Ovary (tissue), 9 donors: ENCODE data around the gene GPR132. TPM values are rescaled to one million over a fixed set of nuclear protein-coding genes. Genes with fewer than 3 reads are reported as not detected.

Experiments used
- DNase-seq, 5 donors: peaks; one replicate each; pipeline ENCODE4 v3.0.0-alpha.2; 2019 to 2020
- H3K27ac ChIP-seq, 2 donors: fragments of 200-600 bp; one replicate each; pipeline versions ENCODE4 v1.5.1 to v1.8.0; 2019 to 2022
- H3K27me3 ChIP-seq: fragments of 200-600 bp; one replicate; pipeline ENCODE4 v1.8.0; 2022
- H3K36me3 ChIP-seq: fragments of 200-600 bp; sonication (generic); one replicate; pipeline ENCODE4 v1.5.1; 2019
- H3K4me1 ChIP-seq: one replicate; pipeline ENCODE4 v1.8.1; 2013; ENCODE audit warnings: mild to moderate bottlenecking, moderate library complexity; ENCODE audit not compliant: insufficient read depth
- H3K4me3 ChIP-seq: fragments of 200-600 bp; sonication (generic); one replicate; pipeline ENCODE4 v1.5.1; 2017
- H3K9me3 ChIP-seq, 2 donors: fragments of 200-600 bp in 1 of 2; sonication (generic) in 1 of 2; one replicate each; pipeline versions ENCODE4 v1.5.1 to v1.8.1; 2013 to 2019; ENCODE audit warnings: mild to moderate bottlenecking in 1 of 2, moderate library complexity in 1 of 2
- EP300 ChIP-seq: sonication (generic); formaldehyde crosslinking; IDR thresholded peaks from one replicate; pipeline ENCODE4 v1.6.1; 2017; ENCODE audit warnings: antibody characterized with exemption
- POLR2A ChIP-seq: fragments of 450-650 bp; IDR thresholded peaks from one replicate; pipeline ENCODE4 v1.6.1; 2017; ENCODE audit warnings: antibody characterized with exemption, mild to moderate bottlenecking, moderate library complexity
- WGBS, 3 donors: extraction: QIAGEN DNeasy Blood & Tissue Kit in 1 of 3; methylation state at CpG; one replicate each; pipeline versions ENCODE4 v1.1.5 to v1.1.7; 2013 to 2017; 5-methylcytosine and 5-hydroxymethylcytosine counted together
- intact Hi-C, 4 donors: fragments of 100-400 bp; cut with DNase I; formaldehyde crosslinking; loops; one replicate each; pipeline versions ENCODE4 v1.11.0 to v1.15.1; 2022 to 2023
- polyA plus RNA-seq, 2 donors: library from polyadenylated mRNA; stranded (reverse); fragments of 200-250 nt in 1 of 2; fragments of 350-450 nt in 1 of 2; fragmentation: Illumina TruSeq in 1 of 2; extraction: RNeasy Lipid Tissue Mini Kit (QIAGEN cat#74804) in 1 of 2; gene quantifications; one replicate each; pipeline ENCODE4 v1.2.3, GENCODE V29; 2013 to 2014
- total RNA-seq, 7 donors: library from RNA; depleted of rRNA in 2 of 7; stranded (reverse); fragments of >200 nt in 2 of 7; fragmentation: NEBNext Ultra II Directional in 3 of 7; extraction: Animal tissue kit (Norgen Biotek cat#: 25700) in 3 of 7; gene quantifications; one replicate each; pipeline versions ENCODE4 v1.1.0 to v1.2.4, GENCODE V29; 2016 to 2023
- TF ChIP-seq, protein P1 (sequence below), 3 donors: fragments of 450-650 bp in 2 of 3; fragments of 200-600 bp in 1 of 3; IDR thresholded peaks; one replicate each; pipeline versions ENCODE4 v1.5.1 to v1.8.0; 2016 to 2022; ENCODE audit warnings: antibody characterized with exemption in 3 of 3, mild to moderate bottlenecking in 1 of 3
- donor health status: DM: no; HTN: no; CAD: no; lungs with moderate emphysema.
- donor health status: DM: no; HTN: no; CAD: no.
- donor health status: Bipolar disorder and iron deficiency.
- donor health status: DM: yes; HTN: yes; CAD: no.
- donor health status: DM: no; HTN: no; CAD: no.
- donor health status: DM: yes; HTN: yes; CAD: no.

The GPR132 gene
- total and polyA plus RNA-seq, 9 donors, result 0.27 to 2.0 (median 0.73) TPM

DNA sequence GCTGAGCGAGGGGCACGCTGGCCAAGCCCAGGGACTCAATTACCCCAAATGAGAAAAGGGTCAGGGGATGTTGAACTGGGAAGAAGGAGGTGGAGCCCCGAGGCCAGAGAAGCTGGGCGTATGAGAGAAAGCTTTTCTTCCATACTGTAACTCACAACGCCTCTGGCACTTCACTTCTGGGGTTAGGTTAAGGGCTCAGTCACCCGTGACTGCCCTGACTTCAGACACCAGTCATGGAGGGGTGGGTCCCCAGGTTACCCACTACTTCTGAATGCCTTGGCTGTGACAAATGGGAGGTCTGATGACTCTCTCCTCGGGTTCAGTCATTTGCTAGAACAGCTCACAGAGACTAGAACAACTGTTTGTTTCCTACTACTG is 5.5 kb upstream of the GPR132 start:
- Histone ChIP-seq H3K9me3 (no peaks in the 10 kb centered on the region), H3K36me3 (no peaks in the 10 kb centered on the region), H3K27ac (no peak overlapping the region), H3K4me3 (no peak overlapping the region), H3K27me3 (no peaks in the 10 kb centered on the region), H3K4me1 (no peaks in the 10 kb centered on the region)
- intact Hi-C loops, result no loop called here
- no peak for DNase-seq
- WGBS, 3 donors, result 37 to 50% (median 41%) methylated on average over 7 of the region's 7 CpGs
- TF ChIP-seq POLR2A, result no peak
- no peak for TF ChIP-seq EP300
- TF ChIP-seq, protein P1, sequence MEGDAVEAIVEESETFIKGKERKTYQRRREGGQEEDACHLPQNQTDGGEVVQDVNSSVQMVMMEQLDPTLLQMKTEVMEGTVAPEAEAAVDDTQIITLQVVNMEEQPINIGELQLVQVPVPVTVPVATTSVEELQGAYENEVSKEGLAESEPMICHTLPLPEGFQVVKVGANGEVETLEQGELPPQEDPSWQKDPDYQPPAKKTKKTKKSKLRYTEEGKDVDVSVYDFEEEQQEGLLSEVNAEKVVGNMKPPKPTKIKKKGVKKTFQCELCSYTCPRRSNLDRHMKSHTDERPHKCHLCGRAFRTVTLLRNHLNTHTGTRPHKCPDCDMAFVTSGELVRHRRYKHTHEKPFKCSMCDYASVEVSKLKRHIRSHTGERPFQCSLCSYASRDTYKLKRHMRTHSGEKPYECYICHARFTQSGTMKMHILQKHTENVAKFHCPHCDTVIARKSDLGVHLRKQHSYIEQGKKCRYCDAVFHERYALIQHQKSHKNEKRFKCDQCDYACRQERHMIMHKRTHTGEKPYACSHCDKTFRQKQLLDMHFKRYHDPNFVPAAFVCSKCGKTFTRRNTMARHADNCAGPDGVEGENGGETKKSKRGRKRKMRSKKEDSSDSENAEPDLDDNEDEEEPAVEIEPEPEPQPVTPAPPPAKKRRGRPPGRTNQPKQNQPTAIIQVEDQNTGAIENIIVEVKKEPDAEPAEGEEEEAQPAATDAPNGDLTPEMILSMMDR (IDR thresholded peaks at IDR 0.05), result no peak

DNA sequence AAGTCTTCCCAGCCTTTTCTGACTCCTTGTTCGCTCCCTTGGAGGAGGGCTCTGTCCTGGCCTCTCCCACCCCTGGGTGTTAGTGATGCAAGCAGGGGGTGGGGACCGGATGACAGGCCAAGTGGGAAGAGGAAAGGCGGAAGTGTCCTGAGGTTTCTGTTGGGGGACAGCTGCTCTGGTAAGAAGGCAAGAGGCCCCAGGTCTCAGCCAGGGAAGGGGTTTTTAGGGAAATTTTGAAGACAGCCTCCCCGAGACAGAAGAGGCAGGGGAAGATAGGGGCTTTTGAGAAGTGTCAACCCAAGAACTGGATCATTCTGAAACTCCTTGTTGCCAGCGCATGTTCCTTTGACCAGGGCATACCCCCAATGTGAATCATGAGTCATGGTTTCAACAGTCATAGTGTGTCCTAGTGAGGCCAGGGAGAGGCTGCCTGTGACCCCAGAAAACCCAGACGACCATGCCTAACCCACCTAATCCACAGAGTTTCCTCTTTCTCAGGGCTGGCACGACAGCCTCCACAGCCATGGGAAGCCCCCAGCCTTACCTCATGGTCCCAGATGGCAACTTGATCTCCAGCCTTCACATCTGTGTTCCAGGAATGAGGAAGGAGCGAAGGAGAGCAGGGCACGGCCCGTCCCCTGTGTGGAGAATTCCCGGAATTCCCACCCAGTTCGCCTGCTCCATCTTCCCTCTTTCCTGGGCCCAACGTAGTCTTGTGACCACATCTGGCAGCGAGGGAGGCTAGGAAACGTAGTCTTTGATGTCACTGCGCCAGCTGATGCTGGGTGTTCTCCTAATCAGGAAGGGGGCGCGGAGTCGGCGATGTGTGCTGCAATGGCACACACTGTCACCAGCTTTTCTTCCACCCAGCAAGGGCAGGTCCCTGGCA is 4.9 kb upstream of the GPR132 start:
- Histone ChIP-seq H3K27me3 (no peaks in the 10 kb centered on the region), H3K4me1 (no peaks in the 10 kb centered on the region), H3K36me3 (no peaks in the 10 kb centered on the region), H3K27ac (no peak overlapping the region), H3K4me3 (no peak overlapping the region), H3K9me3 (no peaks in the 10 kb centered on the region)
- WGBS, 3 donors, result 57 to 64% (median 61%) methylated on average over 20 of the region's 20 CpGs
- DNase-seq, result no peak
- intact Hi-C loops, result no loop called here
- TF ChIP-seq EP300 (no peak), POLR2A (no peak)
- TF ChIP-seq, protein P1 (IDR thresholded peaks at IDR 0.05), result no peak

DNA sequence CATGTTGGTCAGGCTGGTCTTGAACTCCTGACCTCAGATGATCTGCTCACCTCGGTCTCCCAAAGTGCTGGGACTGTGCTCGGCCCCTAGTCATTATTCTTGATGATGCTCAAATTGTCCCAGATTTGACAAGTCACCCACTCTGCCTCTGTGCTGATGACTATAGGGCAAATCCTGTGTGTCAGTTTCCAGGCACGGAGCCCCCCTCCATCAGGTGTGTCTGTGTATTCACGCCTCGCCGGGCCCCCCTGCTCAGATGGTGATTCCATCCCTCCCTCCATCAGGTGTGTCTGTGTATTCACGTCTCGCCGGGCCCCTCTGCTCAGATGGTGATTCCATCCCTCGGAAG is 4.3 kb upstream of the GPR132 start:
- H3K4me3 ChIP-seq, result no peak overlapping the region
- TF ChIP-seq POLR2A (no peak), EP300 (no peak)
- TF ChIP-seq, protein P1 (IDR thresholded peaks at IDR 0.05), result no peak
- no peaks in the 10 kb centered on the region for H3K9me3 ChIP-seq
- intact Hi-C loops, result no loop called here
- no peak for DNase-seq
- no peaks in the 10 kb centered on the region for H3K4me1 ChIP-seq
- 75 to 79% (median 77%) methylated on average over 10 of the region's 10 CpGs for WGBS, 3 donors
- H3K27ac ChIP-seq, result no peak overlapping the region
- no peaks in the 10 kb centered on the region for H3K36me3 ChIP-seq
- H3K27me3 ChIP-seq, result no peaks in the 10 kb centered on the region

DNA sequence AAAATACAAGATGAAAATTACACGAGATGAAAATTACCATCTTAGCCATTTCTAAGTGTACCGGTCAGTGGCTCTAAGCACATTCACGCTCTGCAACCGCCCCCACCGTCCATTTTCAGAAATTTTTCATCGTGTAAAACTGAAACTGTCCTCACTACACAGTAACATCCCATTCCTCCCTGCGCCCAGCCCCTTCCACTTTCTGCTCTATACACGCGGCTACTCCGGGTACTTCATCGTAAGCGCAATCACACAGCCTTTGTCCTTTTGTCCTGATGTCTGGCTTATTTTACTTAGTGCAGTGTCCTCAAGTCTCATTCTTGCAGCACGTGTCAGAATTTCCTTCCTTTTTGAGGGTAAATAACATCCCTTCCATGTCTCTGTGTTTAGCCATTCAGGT is 3.6 kb upstream of the GPR132 start:
- H3K9me3 ChIP-seq, result no peaks in the 10 kb centered on the region
- WGBS, 3 donors, result 71 to 80% (median 73%) methylated on average over 13 of the region's 13 CpGs
- no peak overlapping the region for H3K4me3 ChIP-seq
- no peak overlapping the region for H3K27ac ChIP-seq
- H3K36me3 ChIP-seq, result no peaks in the 10 kb centered on the region
- DNase-seq, result no peak
- H3K4me1 ChIP-seq, result no peaks in the 10 kb centered on the region
- H3K27me3 ChIP-seq, result no peaks in the 10 kb centered on the region
- TF ChIP-seq, protein P1 (IDR thresholded peaks at IDR 0.05), result no peak
- TF ChIP-seq EP300 (no peak), POLR2A (no peak)
- intact Hi-C loops, result no loop called here
